Suprapubic skin (tissue), 4 donors: ENCODE results near the gene CEP112. TPM values are rescaled to one million over a fixed set of nuclear protein-coding genes. Genes with fewer than 3 reads are reported as not detected.

Experiments used
- DNase-seq, 2 donors: peaks; one replicate each; pipeline ENCODE4 v3.0.0-alpha.2; 2019; ENCODE audit warnings: low spot score in 2 of 2
- H3K27ac ChIP-seq: fragments of 200-600 bp; sonication (generic); one replicate; pipeline ENCODE4 v1.5.1; 2019
- H3K27me3 ChIP-seq: fragments of 200-600 bp; sonication (generic); one replicate; pipeline ENCODE4 v1.5.1; 2019
- H3K36me3 ChIP-seq: fragments of 200-600 bp; sonication (generic); one replicate; pipeline ENCODE4 v1.5.1; 2019
- H3K4me1 ChIP-seq: fragments of 200-600 bp; sonication (generic); one replicate; pipeline ENCODE4 v1.5.1; 2019
- H3K4me3 ChIP-seq: fragments of 200-600 bp; sonication (generic); one replicate; pipeline ENCODE4 v1.5.1; 2019; ENCODE audit warnings: mild to moderate bottlenecking
- H3K9me3 ChIP-seq: fragments of 200-600 bp; sonication (generic); one replicate; pipeline ENCODE4 v1.5.1; 2019
- CTCF ChIP-seq, 2 donors: fragments of 200-600 bp in 1 of 2; fragments of 450-650 bp in 1 of 2; sonication (generic) in 1 of 2; IDR thresholded peaks; one replicate each; pipeline ENCODE4 v1.5.1; 2016 to 2019; ENCODE audit warnings: antibody characterized with exemption in 2 of 2, mild to moderate bottlenecking in 1 of 2, moderate library complexity in 1 of 2
- EP300 ChIP-seq: sonication (generic); formaldehyde crosslinking; IDR thresholded peaks from one replicate; pipeline ENCODE4 v1.6.1; 2017; ENCODE audit warnings: antibody characterized with exemption
- POLR2A ChIP-seq, 2 donors: fragments of 450-650 bp; IDR thresholded peaks; one replicate each; pipeline ENCODE4 v1.6.1; 2017; ENCODE audit warnings: antibody characterized with exemption in 2 of 2, mild to moderate bottlenecking in 2 of 2, moderate library complexity in 2 of 2
- POLR2AphosphoS5 ChIP-seq, 3 donors: sonication (generic); formaldehyde crosslinking; IDR thresholded peaks; one replicate each; pipeline ENCODE4 v1.6.1; 2017; ENCODE audit warnings: antibody characterized with exemption in 3 of 3
- WGBS: methylation state at CpG from one replicate; pipeline ENCODE4 v1.1.5; 2018; 5-methylcytosine and 5-hydroxymethylcytosine counted together
- total RNA-seq, 4 donors: library from RNA; depleted of rRNA; stranded (reverse); fragments of >200 nt; gene quantifications; one replicate each; pipeline ENCODE4 v1.1.0, GENCODE V29; 2016

Gene CEP112
- total RNA-seq, 4 donors from 2014 or later: 0.68 to 14.1 (median 6.6) TPM

- no peak for DNase-seq
- Histone ChIP-seq H3K4me1 (peaks cover 22% of the 10 kb centered on the region), H3K36me3 (no peaks in the 10 kb centered on the region), H3K27ac (peak overlapping the region; percentile 65), H3K9me3 (no peaks in the 10 kb centered on the region), H3K4me3 (no peak overlapping the region), H3K27me3 (no peaks in the 10 kb centered on the region)
- 59% methylated on average over 2 of the region's 2 CpGs for WGBS
- TF ChIP-seq CTCF (IDR thresholded peaks at IDR 0.05): no peak
- TF ChIP-seq POLR2AphosphoS5 (IDR thresholded peaks at IDR 0.05): peak in 1 of 3 donors; percentile 7
Measured at GRCh38 chr17:65749479-65749878, 442.5 kb downstream of the CEP112 start.

GRCh38 chr17:65745241-65745640 lies 446.7 kb downstream of the CEP112 start:
- H3K4me1 ChIP-seq: peaks cover 23% of the 10 kb centered on the region
- TF ChIP-seq CTCF (IDR thresholded peaks at IDR 0.05) (no peak), POLR2AphosphoS5 (IDR thresholded peaks at IDR 0.05) (no peak), POLR2A (IDR thresholded peaks at IDR 0.05) (no peak), EP300 (no peak)
- no peak overlapping the region for H3K27ac ChIP-seq
- no peak for DNase-seq
- H3K9me3 ChIP-seq: no peaks in the 10 kb centered on the region
- H3K4me3 ChIP-seq: no peak overlapping the region
- no peaks in the 10 kb centered on the region for H3K27me3 ChIP-seq
- H3K36me3 ChIP-seq: no peaks in the 10 kb centered on the region

- no peak for DNase-seq
- Histone ChIP-seq H3K9me3 (no peaks in the 10 kb centered on the region), H3K27me3 (no peaks in the 10 kb centered on the region), H3K27ac (peak overlapping the region; percentile 63), H3K36me3 (no peaks in the 10 kb centered on the region), H3K4me3 (no peak overlapping the region), H3K4me1 (peaks cover 15% of the 10 kb centered on the region)
- 0% methylated on average over 1 of the region's 1 CpG for WGBS
- no peak for TF ChIP-seq CTCF (IDR thresholded peaks at IDR 0.05)
- TF ChIP-seq EP300: no peak
- no peak for TF ChIP-seq POLR2A (IDR thresholded peaks at IDR 0.05)
- no peak for TF ChIP-seq POLR2AphosphoS5 (IDR thresholded peaks at IDR 0.05)
Measured at GRCh38 chr17:65743308-65743655, 448.7 kb downstream of the CEP112 start.

- 32% methylated on average over 6 of the region's 6 CpGs for whole genome bisulfite sequencing
- no peak overlapping the region for H3K4me3 ChIP-seq
- TF ChIP-seq POLR2AphosphoS5 (IDR thresholded peaks at IDR 0.05): no peak
- no peak for TF ChIP-seq POLR2A (IDR thresholded peaks at IDR 0.05)
- no peak for TF ChIP-seq CTCF (IDR thresholded peaks at IDR 0.05)
- no peak for TF ChIP-seq EP300
- DNase-seq: no peak
- H3K27ac ChIP-seq: peak overlapping the region; percentile 63
- H3K4me1 ChIP-seq: peaks cover 15% of the 10 kb centered on the region
- no peaks in the 10 kb centered on the region for H3K36me3 ChIP-seq
- no peaks in the 10 kb centered on the region for H3K9me3 ChIP-seq
- no peaks in the 10 kb centered on the region for H3K27me3 ChIP-seq
Measured at GRCh38 chr17:65742403-65743307, 449.3 kb downstream of the CEP112 start.

GRCh38 chr17:65741710-65742109 lies 450.2 kb downstream of the CEP112 start:
- WGBS: 88% methylated on average over 1 of the region's 1 CpG

More at GRCh38 chr17:65741710-65742109, 450.2 kb downstream of the CEP112 start:
- TF ChIP-seq CTCF (IDR thresholded peaks at IDR 0.05) (no peak), EP300 (no peak)
- Histone ChIP-seq H3K36me3 (no peaks in the 10 kb centered on the region), H3K4me3 (no peak overlapping the region), H3K9me3 (no peaks in the 10 kb centered on the region), H3K4me1 (peaks cover 15% of the 10 kb centered on the region), H3K27ac (no peak overlapping the region), H3K27me3 (no peaks in the 10 kb centered on the region)
- no peak for DNase-seq
